ENCODE measurements around the gene HDAC4. TPM values are rescaled to one million over a fixed set of nuclear protein-coding genes. Genes with fewer than 3 reads are reported as not detected.

The HDAC4 gene
- total RNA-seq, 2 experiments from 2014 or later = 22.6 to 24.5 TPM

- peaks cover 14% of the 10 kb centered on the region for H3K9me3 Mint-ChIP-seq
- no peaks in the 10 kb centered on the region for H3K27me3 Mint-ChIP-seq
- H3K4me3 Mint-ChIP-seq = no peak overlapping the region
- TF ChIP-seq CTCF (IDR thresholded peaks at IDR 0.05) = no peak
- ChIA-PET POLR2A (no interaction called here), CTCF (no interaction called here)
- peaks cover 16% of the 10 kb centered on the region for H3K4me1 Mint-ChIP-seq (ENCODE audit: low read depth)
- DNase-seq (no peak), ATAC-seq (no peak)
- no peak overlapping the region for H3K27ac Mint-ChIP-seq
- H3K36me3 Mint-ChIP-seq (ENCODE audit: low read depth) = peaks cover 23% of the 10 kb centered on the region
- intact Hi-C loops (cut with micrococcal nuclease) = no loop called here
Measured at GRCh38 chr2:239167011-239167673, 233.7 kb downstream of the HDAC4 start.

GRCh38 chr2:239166201-239166834 lies 234.5 kb downstream of the HDAC4 start:
- POLR2A ChIA-PET = no interaction called here
- no peak for ATAC-seq
- Mint-ChIP-seq H3K9me3 (peaks cover 9% of the 10 kb centered on the region), H3K4me3 (no peak overlapping the region), H3K4me1 (ENCODE audit: low read depth) (peaks cover 16% of the 10 kb centered on the region), H3K27me3 (no peaks in the 10 kb centered on the region), H3K27ac (no peak overlapping the region), H3K36me3 (ENCODE audit: low read depth) (peaks cover 18% of the 10 kb centered on the region)
- DNase-seq = no peak
- CTCF ChIA-PET = no interaction called here
- TF ChIP-seq CTCF (IDR thresholded peaks at IDR 0.05) = no peak
- intact Hi-C loops (cut with micrococcal nuclease) = no loop called here

GRCh38 chr2:239165206-239165831 lies 235.5 kb downstream of the HDAC4 start:
- ChIA-PET POLR2A (no interaction called here), CTCF (no interaction called here)
- no peak overlapping the region for H3K4me3 Mint-ChIP-seq
- no peak for DNase-seq
- peaks cover 16% of the 10 kb centered on the region for H3K4me1 Mint-ChIP-seq (ENCODE audit: low read depth)
- no peak for ATAC-seq
- H3K36me3 Mint-ChIP-seq (ENCODE audit: low read depth) = peaks cover 12% of the 10 kb centered on the region
- no peaks in the 10 kb centered on the region for H3K27me3 Mint-ChIP-seq
- intact Hi-C loops (cut with micrococcal nuclease) = no loop called here
- H3K27ac Mint-ChIP-seq = no peak overlapping the region
- no peak for TF ChIP-seq CTCF (IDR thresholded peaks at IDR 0.05)
- peaks cover under 1% of the 10 kb centered on the region for H3K9me3 Mint-ChIP-seq

- Mint-ChIP-seq H3K4me1 (ENCODE audit: low read depth) (peaks cover 16% of the 10 kb centered on the region), H3K9me3 (no peaks in the 10 kb centered on the region), H3K36me3 (ENCODE audit: low read depth) (peaks cover 10% of the 10 kb centered on the region), H3K4me3 (no peak overlapping the region), H3K27me3 (no peaks in the 10 kb centered on the region), H3K27ac (no peak overlapping the region)
- peak; percentile 50 for DNase-seq
- TF ChIP-seq CTCF (IDR thresholded peaks at IDR 0.05) = no peak
- peak; percentile 80 for ATAC-seq
- ChIA-PET CTCF (no interaction called here), POLR2A (no interaction called here)
- intact Hi-C loops (cut with micrococcal nuclease) = no loop called here
Measured at GRCh38 chr2:239164335-239164871, 236.4 kb downstream of the HDAC4 start.

All from activated CD8-positive, alpha-beta T cell treated with anti-CD3 and anti-CD28 coated beads for 36 hours (primary cell).